Measurements from ENCODE around the gene PARD6A. TPM values are rescaled to one million over a fixed set of nuclear protein-coding genes. Genes with fewer than 3 reads are reported as not detected.

PARD6A gene
- total and polyA plus RNA-seq, 2 of the 4 experiments (the other 2 are of a cell fraction) = 0.36 to 0.55 TPM

DNA sequence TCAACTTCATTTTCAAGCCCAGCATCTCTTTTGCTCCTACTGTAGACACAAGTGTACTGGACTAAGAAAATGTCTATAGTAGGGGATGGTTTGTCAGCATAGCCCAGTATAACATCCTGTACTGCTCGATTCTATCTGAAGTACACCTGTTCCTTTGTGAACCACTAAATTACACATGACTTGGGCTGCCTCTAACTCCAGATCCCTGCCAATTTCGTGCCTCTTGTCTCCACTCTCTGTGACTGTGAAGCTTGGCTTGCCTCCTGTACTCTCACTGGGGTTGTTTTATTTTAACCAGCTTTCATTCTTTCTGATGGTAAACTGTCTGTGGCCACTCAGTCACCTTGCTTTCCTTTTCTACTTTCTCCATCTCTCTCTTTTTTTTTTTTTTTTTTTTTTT lies 33.9 kb downstream of the PARD6A start:
- H3K4me1 ChIP-seq (ENCODE audit: control insufficient read depth, insufficient read depth, low read length) = no peaks in the 10 kb centered on the region
- in situ Hi-C loops (cut with MboI; ENCODE audit: low sequenced_read_pairs) = no loop called here
- H3K9me3 ChIP-seq (ENCODE audit: control insufficient read depth, insufficient read depth, low read length) = no peaks in the 10 kb centered on the region
- H3K4ac ChIP-seq (ENCODE audit: low read depth, low read length) = no peak overlapping the region
- no CpG with 5 or more reads among the region's 2 CpGs for WGBS, 2 experiments (ENCODE audit: extremely low coverage in 2 of 2, insufficient read length in 1 of 2)
- CTCF ChIA-PET = no interaction called here
- H2AK5ac ChIP-seq (ENCODE audit: low read depth, low read length) = no peak overlapping the region
- no peak overlapping the region for H4K8ac ChIP-seq (ENCODE audit: low read depth in 2 of 2, low read length in 2 of 2)
- BruUV-seq (replicated peaks) = no TSS peak
- TF ChIP-seq SMC3 (IDR thresholded peaks at IDR 0.05; ENCODE audit: low read depth, low read length) (no peak), MAZ (IDR thresholded peaks at IDR 0.05; ENCODE audit: borderline replicate concordance, low read depth, low read length) (no peak), MAFK (IDR thresholded peaks at IDR 0.05; ENCODE audit: low read depth, low read length) (no peak), MXI1 (IDR thresholded peaks at IDR 0.05; ENCODE audit: borderline replicate concordance, low read depth, low read length) (no peak), NFE2L2 (IDR thresholded peaks at IDR 0.05; ENCODE audit: low read depth, low read length) (no peak)
- TF ChIP-seq, protein P1, sequence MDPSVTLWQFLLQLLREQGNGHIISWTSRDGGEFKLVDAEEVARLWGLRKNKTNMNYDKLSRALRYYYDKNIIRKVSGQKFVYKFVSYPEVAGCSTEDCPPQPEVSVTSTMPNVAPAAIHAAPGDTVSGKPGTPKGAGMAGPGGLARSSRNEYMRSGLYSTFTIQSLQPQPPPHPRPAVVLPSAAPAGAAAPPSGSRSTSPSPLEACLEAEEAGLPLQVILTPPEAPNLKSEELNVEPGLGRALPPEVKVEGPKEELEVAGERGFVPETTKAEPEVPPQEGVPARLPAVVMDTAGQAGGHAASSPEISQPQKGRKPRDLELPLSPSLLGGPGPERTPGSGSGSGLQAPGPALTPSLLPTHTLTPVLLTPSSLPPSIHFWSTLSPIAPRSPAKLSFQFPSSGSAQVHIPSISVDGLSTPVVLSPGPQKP (IDR thresholded peaks at IDR 0.05; ENCODE audit: borderline replicate concordance, low read depth, low read length) = no peak
- TF ChIP-seq, protein P2, sequence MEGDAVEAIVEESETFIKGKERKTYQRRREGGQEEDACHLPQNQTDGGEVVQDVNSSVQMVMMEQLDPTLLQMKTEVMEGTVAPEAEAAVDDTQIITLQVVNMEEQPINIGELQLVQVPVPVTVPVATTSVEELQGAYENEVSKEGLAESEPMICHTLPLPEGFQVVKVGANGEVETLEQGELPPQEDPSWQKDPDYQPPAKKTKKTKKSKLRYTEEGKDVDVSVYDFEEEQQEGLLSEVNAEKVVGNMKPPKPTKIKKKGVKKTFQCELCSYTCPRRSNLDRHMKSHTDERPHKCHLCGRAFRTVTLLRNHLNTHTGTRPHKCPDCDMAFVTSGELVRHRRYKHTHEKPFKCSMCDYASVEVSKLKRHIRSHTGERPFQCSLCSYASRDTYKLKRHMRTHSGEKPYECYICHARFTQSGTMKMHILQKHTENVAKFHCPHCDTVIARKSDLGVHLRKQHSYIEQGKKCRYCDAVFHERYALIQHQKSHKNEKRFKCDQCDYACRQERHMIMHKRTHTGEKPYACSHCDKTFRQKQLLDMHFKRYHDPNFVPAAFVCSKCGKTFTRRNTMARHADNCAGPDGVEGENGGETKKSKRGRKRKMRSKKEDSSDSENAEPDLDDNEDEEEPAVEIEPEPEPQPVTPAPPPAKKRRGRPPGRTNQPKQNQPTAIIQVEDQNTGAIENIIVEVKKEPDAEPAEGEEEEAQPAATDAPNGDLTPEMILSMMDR (conservative IDR thresholded peaks at IDR 0.05; ENCODE audit: low read depth, low read length) = no peak
- POLR2A ChIA-PET (ENCODE audit: unreplicated experiment) = no interaction called here
- H3K56ac ChIP-seq (ENCODE audit: extremely low read depth, insufficient read depth, low read length) = no peak overlapping the region
- no peak overlapping the region for H3K14ac ChIP-seq (replicated peaks; ENCODE audit: low read depth, low read length)
- H3K18ac ChIP-seq (ENCODE audit: low read depth, low read length) = no peak overlapping the region
- H2AFZ ChIP-seq (replicated peaks; ENCODE audit: low read length, poor library complexity) = no peak overlapping the region
- no peak overlapping the region for H2AK9ac ChIP-seq (replicated peaks; ENCODE audit: low read depth, low read length, poor library complexity)
- no peak overlapping the region for H2BK20ac ChIP-seq (ENCODE audit: low read depth, low read length)
- H3K9me1 ChIP-seq (ENCODE audit: insufficient read depth, low read length) = peaks cover 7% of the 10 kb centered on the region; the same call in 1 of the 2 replicates
- H3K9ac ChIP-seq (ENCODE audit: low read depth, low read length) = no peak overlapping the region
- H3K27ac ChIP-seq (ENCODE audit: insufficient read depth, low read length) = no peak overlapping the region
- dilution Hi-C loops (cut with HindIII; ENCODE audit: low sequenced_read_pairs, unreplicated experiment) = no loop called here
- no peak overlapping the region for H2BK120ac ChIP-seq (ENCODE audit: low read depth, low read length)
- H3K36me3 ChIP-seq (ENCODE audit: control insufficient read depth, insufficient read depth, low read length) = no peaks in the 10 kb centered on the region
- H2BK15ac ChIP-seq (ENCODE audit: low read depth, low read length) = no peak overlapping the region
- no peak overlapping the region for H2BK5ac ChIP-seq (ENCODE audit: low read depth, low read length, poor library complexity, severe bottlenecking)
- intact Hi-C loops (cut with micrococcal nuclease) = no loop called here
- H3K4me3 ChIP-seq (ENCODE audit: insufficient read depth, low read depth, low read length) = no peak overlapping the region
- ATAC-seq (ENCODE audit: low read depth) = no peak
- H3K4me2 ChIP-seq (ENCODE audit: low read depth, low read length) = no peak overlapping the region
- H4K5ac ChIP-seq (ENCODE audit: low read depth, low read length) = no peak overlapping the region
- H3K23ac ChIP-seq (ENCODE audit: low read depth, low read length) = no peak overlapping the region
- no peak overlapping the region for H4K91ac ChIP-seq (ENCODE audit: insufficient read depth, low read depth, low read length)
- peaks cover 16 to 54% of the 10 kb centered on the region in 2 experiments for H3K79me1 ChIP-seq (ENCODE audit: low read depth in 1 of 2, low read length in 2 of 2)
- DNase-seq = no peak
- H4K20me1 ChIP-seq (ENCODE audit: insufficient read depth, low read length) = 0 out of 2 replicates have a peak, but pooled peaks cover 2% of the 10 kb centered on the region
- no peaks in the 10 kb centered on the region for H3K27me3 ChIP-seq (ENCODE audit: control insufficient read depth, insufficient read depth, low read length)

All from IMR-90 (cell line).